HG03095 (cell line): ENCODE results near the gene BARHL1.

Experiments used
- ATAC-seq: cut with Tn5 transposase; IDR thresholded peaks from one replicate; pipeline ENCODE4 v1.9.1; 2021; ENCODE audit warnings: moderate library complexity; ENCODE audit not compliant: unreplicated experiment

Gene BARHL1

GRCh38 chr9:132586830-132587591 is 4.6 kb downstream of the BARHL1 start:
- ATAC-seq, result no peak

- ATAC-seq, result no peak
Observed at GRCh38 chr9:132587592-132587955, 5.2 kb downstream of the BARHL1 start.

GRCh38 chr9:132588098-132588497 is 5.7 kb downstream of the BARHL1 start:
- no peak for ATAC-seq

GRCh38 chr9:132588501-132589147 is 6.2 kb downstream of the BARHL1 start:
- ATAC-seq, result no peak

GRCh38 chr9:132589148-132590036 is 7.0 kb downstream of the BARHL1 start:
- ATAC-seq, result no peak

GRCh38 chr9:132590037-132590317 is 7.6 kb downstream of the BARHL1 start:
- ATAC-seq, result no peak

GRCh38 chr9:132590318-132591182 is 8.1 kb downstream of the BARHL1 start:
- ATAC-seq, result no peak

GRCh38 chr9:132591244-132591643 is 8.8 kb downstream of the BARHL1 start:
- ATAC-seq, result no peak

GRCh38 chr9:132591751-132592314 is 9.4 kb downstream of the BARHL1 start:
- ATAC-seq, result no peak

- ATAC-seq, result no peak
Observed at GRCh38 chr9:132592451-132592850, 10.0 kb downstream of the BARHL1 start.

- ATAC-seq, result no peak
Observed at GRCh38 chr9:132594412-132594811, 12.0 kb downstream of the BARHL1 start.

GRCh38 chr9:132595319-132595718 is 12.9 kb downstream of the BARHL1 start:
- no peak for ATAC-seq

- no peak for ATAC-seq
Observed at GRCh38 chr9:132596200-132596599, 13.8 kb downstream of the BARHL1 start.

GRCh38 chr9:132597073-132597775 is 14.8 kb downstream of the BARHL1 start:
- no peak for ATAC-seq

- ATAC-seq, result no peak
Observed at GRCh38 chr9:132600326-132600984, 18.0 kb downstream of the BARHL1 start.

GRCh38 chr9:132602207-132602606 is 19.8 kb downstream of the BARHL1 start:
- no peak for ATAC-seq

- ATAC-seq, result no peak
Observed at GRCh38 chr9:132605387-132605786, 23.0 kb downstream of the BARHL1 start.

GRCh38 chr9:132606066-132606465 is 23.7 kb downstream of the BARHL1 start:
- ATAC-seq, result no peak

GRCh38 chr9:132609184-132609583 is 26.8 kb downstream of the BARHL1 start:
- ATAC-seq, result no peak
